Measurements from ENCODE around the gene DUSP10. TPM values are rescaled to one million over a fixed set of nuclear protein-coding genes. Genes with fewer than 3 reads are reported as not detected.

Gene DUSP10
- total RNA-seq, 2 donors from 2014 or later = 5.4 to 12.2 TPM

DNA sequence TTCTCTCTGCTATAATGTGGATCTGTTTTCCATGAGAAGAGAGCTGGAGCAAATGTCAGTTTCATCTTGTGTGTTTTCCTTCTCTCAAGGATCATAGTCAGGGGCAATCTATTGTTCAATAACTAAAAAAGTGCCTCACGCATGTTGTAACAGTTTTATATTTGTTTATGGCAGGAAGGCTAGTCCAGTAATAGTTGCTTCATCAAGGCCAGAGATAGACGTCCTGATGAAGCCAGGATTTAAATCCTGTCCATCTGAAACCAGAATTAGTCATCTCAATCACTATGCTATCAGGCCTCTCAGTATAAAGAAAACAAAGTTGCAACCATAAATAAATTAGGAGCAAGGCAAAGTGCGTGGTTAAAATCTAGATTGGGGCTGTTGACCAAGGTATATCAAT lies 30.2 kb upstream of the DUSP10 start:
- 73 to 75% methylated on average over 3 of the region's 3 CpGs for WGBS, 2 donors
- Histone ChIP-seq H3K27me3 (no peaks in the 10 kb centered on the region), H3K4me3 (no peak overlapping the region), H3K36me3 (replicated peaks in 1 of 2; ENCODE audit: insufficient read depth in 1 of 2, low read depth in 2 of 2) (no peaks in the 10 kb centered on the region), H3K9me3 (no peaks in the 10 kb centered on the region), H3K4me1 (no peaks in the 10 kb centered on the region), H3K27ac (no peak overlapping the region)
- DNase-seq = no peak
- no peak for ATAC-seq
- intact Hi-C loops (cut with DNase I) = no loop called here
- TF ChIP-seq POLR2A (IDR thresholded peaks at IDR 0.05) = no peak
- TF ChIP-seq, protein P1, sequence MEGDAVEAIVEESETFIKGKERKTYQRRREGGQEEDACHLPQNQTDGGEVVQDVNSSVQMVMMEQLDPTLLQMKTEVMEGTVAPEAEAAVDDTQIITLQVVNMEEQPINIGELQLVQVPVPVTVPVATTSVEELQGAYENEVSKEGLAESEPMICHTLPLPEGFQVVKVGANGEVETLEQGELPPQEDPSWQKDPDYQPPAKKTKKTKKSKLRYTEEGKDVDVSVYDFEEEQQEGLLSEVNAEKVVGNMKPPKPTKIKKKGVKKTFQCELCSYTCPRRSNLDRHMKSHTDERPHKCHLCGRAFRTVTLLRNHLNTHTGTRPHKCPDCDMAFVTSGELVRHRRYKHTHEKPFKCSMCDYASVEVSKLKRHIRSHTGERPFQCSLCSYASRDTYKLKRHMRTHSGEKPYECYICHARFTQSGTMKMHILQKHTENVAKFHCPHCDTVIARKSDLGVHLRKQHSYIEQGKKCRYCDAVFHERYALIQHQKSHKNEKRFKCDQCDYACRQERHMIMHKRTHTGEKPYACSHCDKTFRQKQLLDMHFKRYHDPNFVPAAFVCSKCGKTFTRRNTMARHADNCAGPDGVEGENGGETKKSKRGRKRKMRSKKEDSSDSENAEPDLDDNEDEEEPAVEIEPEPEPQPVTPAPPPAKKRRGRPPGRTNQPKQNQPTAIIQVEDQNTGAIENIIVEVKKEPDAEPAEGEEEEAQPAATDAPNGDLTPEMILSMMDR (IDR thresholded peaks at IDR 0.05) = no peak

- WGBS, 2 donors = 70 to 75% methylated on average over 5 of the region's 5 CpGs
- H3K27me3 ChIP-seq = no peaks in the 10 kb centered on the region
- DNase-seq (no peak), ATAC-seq (no peak)
- TF ChIP-seq, protein P1 (IDR thresholded peaks at IDR 0.05) = no peak
- TF ChIP-seq POLR2A (IDR thresholded peaks at IDR 0.05) = no peak
- intact Hi-C loops (cut with DNase I) = no loop called here
- H3K4me3 ChIP-seq = no peak overlapping the region
- H3K4me1 ChIP-seq = no peaks in the 10 kb centered on the region
- no peaks in the 10 kb centered on the region for H3K36me3 ChIP-seq (replicated peaks in 1 of 2; ENCODE audit: insufficient read depth in 1 of 2, low read depth in 2 of 2)
- H3K9me3 ChIP-seq = no peaks in the 10 kb centered on the region
- no peak overlapping the region for H3K27ac ChIP-seq
Observed at GRCh38 chr1:221768444-221769066, 26.7 kb upstream of the DUSP10 start.

- no peak overlapping the region for H3K27ac ChIP-seq
- WGBS, 2 donors = 25 to 28% methylated on average over 1 of the region's 1 CpG
- ATAC-seq (no peak), DNase-seq (no peak)
- no peaks in the 10 kb centered on the region for H3K9me3 ChIP-seq
- H3K4me1 ChIP-seq = peaks cover 13% of the 10 kb centered on the region
- no peaks in the 10 kb centered on the region for H3K36me3 ChIP-seq (replicated peaks in 1 of 2; ENCODE audit: insufficient read depth in 1 of 2, low read depth in 2 of 2)
- intact Hi-C loops (cut with DNase I) = no loop called here
- H3K4me3 ChIP-seq = no peak overlapping the region
- TF ChIP-seq, protein P1 (IDR thresholded peaks at IDR 0.05) = no peak
- TF ChIP-seq POLR2A (IDR thresholded peaks at IDR 0.05) = no peak
- H3K27me3 ChIP-seq = no peaks in the 10 kb centered on the region
Observed at GRCh38 chr1:221766210-221766609, 24.3 kb upstream of the DUSP10 start.

GRCh38 chr1:221765527-221765926 lies 23.6 kb upstream of the DUSP10 start:
- no peak for TF ChIP-seq POLR2A (IDR thresholded peaks at IDR 0.05)
- TF ChIP-seq, protein P1 (IDR thresholded peaks at IDR 0.05) = no peak
- Histone ChIP-seq H3K4me1 (peaks cover 20% of the 10 kb centered on the region), H3K36me3 (replicated peaks in 1 of 2; ENCODE audit: insufficient read depth in 1 of 2, low read depth in 2 of 2) (no peaks in the 10 kb centered on the region), H3K27ac (no peak overlapping the region), H3K9me3 (no peaks in the 10 kb centered on the region), H3K4me3 (no peak overlapping the region), H3K27me3 (no peaks in the 10 kb centered on the region)
- WGBS, 2 donors = 21 to 32% methylated on average over 2 of the region's 2 CpGs
- no peak for ATAC-seq
- no peak for DNase-seq
- intact Hi-C loops (cut with DNase I) = no loop called here

GRCh38 chr1:221762121-221762520 lies 20.2 kb upstream of the DUSP10 start:
- TF ChIP-seq POLR2A (IDR thresholded peaks at IDR 0.05) = no peak
- TF ChIP-seq, protein P1 (IDR thresholded peaks at IDR 0.05) = no peak
- WGBS, 2 donors = 44 to 62% methylated on average over 2 of the region's 2 CpGs
- H3K27me3 ChIP-seq = no peaks in the 10 kb centered on the region
- H3K27ac ChIP-seq = peak overlapping the region in 2 of 4 donors; percentile 31 to 48
- no peak overlapping the region for H3K4me3 ChIP-seq
- ATAC-seq (peak; percentile 8), DNase-seq (no peak)
- H3K36me3 ChIP-seq (replicated peaks in 1 of 2; ENCODE audit: insufficient read depth in 1 of 2, low read depth in 2 of 2) = no peaks in the 10 kb centered on the region
- peaks cover 42% of the 10 kb centered on the region for H3K4me1 ChIP-seq
- intact Hi-C loops (cut with DNase I) = no loop called here
- H3K9me3 ChIP-seq = no peaks in the 10 kb centered on the region

All from body of pancreas (tissue), 4 donors.